B cell (primary cell): Measurements from ENCODE around the gene ST6GAL1. TPM values are rescaled to one million over a fixed set of nuclear protein-coding genes. Genes with fewer than 3 reads are reported as not detected.

Experiments used
- ATAC-seq: fragments of 200-7000 bp; cut with Tn5 transposase; one replicate; pipeline ENCODE4 v1.10.0; 2021; ENCODE audit warnings: low read depth, mild to moderate bottlenecking, moderate number of reproducible peaks, moderate library complexity
- CTCF ChIA-PET: fragments of 350-600 bp; sonication (Branson Sonifier 250); formaldehyde crosslinking; loops from one replicate; lab custom pipeline; 2021; ENCODE audit warnings: antibody characterized with exemption, inconsistent platforms; lab: Charles Lee
- POLR2A ChIA-PET: fragments of 350-600 bp; sonication (Branson Sonifier 250); formaldehyde crosslinking; loops from one replicate; lab custom pipeline; 2021; ENCODE audit warnings: antibody characterized with exemption; lab: Charles Lee
- DNase-seq: peaks from one replicate; pipeline ENCODE4 v3.0.0; 2013
- H2AFZ ChIP-seq: 2 replicates; pipeline ENCODE4 v1.6.1; 2012; ENCODE audit warnings: mild to moderate bottlenecking, low read depth, low read length; ENCODE audit not compliant: insufficient read depth, poor library complexity, severe bottlenecking
- H3K27ac ChIP-seq, 2 donors: 1 replicate in 1 of 2; 2 replicates in 1 of 2; pipeline ENCODE4 v1.5.1; 2012 to 2013; ENCODE audit warnings: low read length in 2 of 2, mild to moderate bottlenecking in 2 of 2, moderate library complexity in 1 of 2
- H3K27me3 ChIP-seq, 4 experiments: fragments of 200-600 bp in 1 of 4; sonication (generic) in 1 of 4; replicated peaks in 1 of 4; 1 replicate in 2 of 4; 2 replicates in 2 of 4; pipeline versions ENCODE4 v1.6.1 to v1.7.0; 2013 to 2016; ENCODE audit warnings: low read length in 3 of 4, mild to moderate bottlenecking in 2 of 4, mixed read lengths in 1 of 4, moderate library complexity in 1 of 4; ENCODE audit not compliant: insufficient read depth in 4 of 4, control insufficient read depth in 3 of 4; ENCODE audit errors: control extremely low read depth in 1 of 4
- H3K36me3 ChIP-seq, 2 experiments: replicated peaks in 1 of 2; 1 replicate in 1 of 2; 2 replicates in 1 of 2; pipeline versions ENCODE4 v1.6.1 to v1.7.1; 2013; ENCODE audit warnings: low read length in 1 of 2; ENCODE audit not compliant: insufficient read depth in 2 of 2, control insufficient read depth in 1 of 2; ENCODE audit errors: control extremely low read depth in 1 of 2, extremely low read depth in 1 of 2
- H3K4me1 ChIP-seq, 2 donors: fragments of 200-600 bp in 1 of 2; sonication (generic) in 1 of 2; 1 replicate in 1 of 2; 2 replicates in 1 of 2; pipeline versions ENCODE4 v1.5.1 to v1.6.1; 2013 to 2017; ENCODE audit warnings: low read length in 2 of 2; ENCODE audit not compliant: control insufficient read depth in 2 of 2, insufficient read depth in 2 of 2
- H3K4me2 ChIP-seq: replicated peaks from 2 replicates; pipeline ENCODE3; 2012; ENCODE audit warnings: mild to moderate bottlenecking, low read depth, low read length; ENCODE audit not compliant: poor library complexity, severe bottlenecking
- H3K4me3 ChIP-seq, 5 experiments: fragments of 200-600 bp in 1 of 5; sonication (generic) in 1 of 5; 1 replicate in 3 of 5; 2 replicates in 2 of 5; pipeline versions ENCODE4 v1.5.1 to v1.7.0; 2011 to 2016; ENCODE audit warnings: low read length in 4 of 5, mild to moderate bottlenecking in 4 of 5, low read depth in 2 of 5, control low read depth in 1 of 5, moderate library complexity in 1 of 5; ENCODE audit not compliant: insufficient read depth in 1 of 5; ENCODE audit errors: control extremely low read depth in 1 of 5, extremely low read depth in 1 of 5
- H3K79me2 ChIP-seq: fragments of 200-600 bp; sonication (generic); one replicate; pipeline ENCODE4 v1.6.0; 2016; ENCODE audit warnings: low read length; ENCODE audit not compliant: control insufficient read depth, insufficient read depth
- H3K9ac ChIP-seq: fragments of 200-600 bp; sonication (generic); 2 replicates; pipeline ENCODE4 v1.6.1; 2017; ENCODE audit warnings: mild to moderate bottlenecking, low read length, moderate library complexity
- H3K9me3 ChIP-seq, 3 donors: one replicate each; pipeline versions ENCODE4 v1.6.1 to v1.7.1; 2013; ENCODE audit warnings: low read length in 2 of 3; ENCODE audit not compliant: control insufficient read depth in 2 of 3, insufficient read depth in 1 of 3; ENCODE audit errors: control extremely low read depth in 1 of 3
- H4K20me1 ChIP-seq: 2 replicates; pipeline ENCODE4 v1.6.0; 2012; ENCODE audit warnings: mild to moderate bottlenecking, low read length; ENCODE audit not compliant: insufficient read depth, control insufficient read depth, poor library complexity, severe bottlenecking
- H3K27ac Mint-ChIP-seq: one replicate; pipeline ENCODE4 v1.8.0; 2021; ENCODE audit warnings: mixed read lengths
- H3K27me3 Mint-ChIP-seq: one replicate; pipeline ENCODE4 v1.8.0; 2021; ENCODE audit warnings: mixed read lengths
- H3K4me1 Mint-ChIP-seq: one replicate; pipeline ENCODE4 v1.8.0; 2021; ENCODE audit warnings: mixed read lengths
- H3K4me3 Mint-ChIP-seq: one replicate; pipeline ENCODE4 v1.8.0; 2021; ENCODE audit warnings: mixed read lengths
- H3K9me3 Mint-ChIP-seq: one replicate; pipeline ENCODE4 v1.8.0; 2022; ENCODE audit warnings: mixed read lengths; ENCODE audit not compliant: insufficient read depth
- EZH2 ChIP-seq: IDR thresholded peaks from 2 replicates; pipeline ENCODE4 v1.6.1; 2012; ENCODE audit warnings: borderline replicate concordance, low read depth, mild to moderate bottlenecking, moderate library complexity, low read length; ENCODE audit not compliant: insufficient read depth, poor library complexity, severe bottlenecking
- WGBS: methylation state at CpG from one replicate; pipeline ENCODE4 v1.1.5; 2013; ENCODE audit warnings: missing lambda C conversion rate; ENCODE audit not compliant: insufficient coverage; 5-methylcytosine and 5-hydroxymethylcytosine counted together
- intact Hi-C: fragments of 100-400 bp; cut with micrococcal nuclease; formaldehyde crosslinking; loops from one replicate; pipeline ENCODE4 v1.10.0; 2022
- polyA plus RNA-seq: library from polyadenylated mRNA; depleted of rRNA; stranded (reverse); fragments of >200 nt; gene quantifications from 2 replicates; pipeline ENCODE4 v1.2.3, GENCODE V29; 2012
- total RNA-seq, 2 donors: library from RNA; stranded (reverse); fragments of 120-200 nt in 1 of 2; gene quantifications; 1 replicate in 1 of 2; 2 replicates in 1 of 2; pipeline versions ENCODE4 v1.2.3 to v1.2.4, GENCODE V29; 2013 to 2022
- TF ChIP-seq, protein P1 (sequence below): fragments of 200-600 bp; IDR thresholded peaks from one replicate; pipeline ENCODE4 v1.8.0; 2022; ENCODE audit warnings: antibody characterized with exemption, mild to moderate bottlenecking

The ST6GAL1 gene
- total and polyA plus RNA-seq, 2 donors (not counting 1 experiment from before 2014, with no cell fraction given), result 174 to 563 TPM

DNA sequence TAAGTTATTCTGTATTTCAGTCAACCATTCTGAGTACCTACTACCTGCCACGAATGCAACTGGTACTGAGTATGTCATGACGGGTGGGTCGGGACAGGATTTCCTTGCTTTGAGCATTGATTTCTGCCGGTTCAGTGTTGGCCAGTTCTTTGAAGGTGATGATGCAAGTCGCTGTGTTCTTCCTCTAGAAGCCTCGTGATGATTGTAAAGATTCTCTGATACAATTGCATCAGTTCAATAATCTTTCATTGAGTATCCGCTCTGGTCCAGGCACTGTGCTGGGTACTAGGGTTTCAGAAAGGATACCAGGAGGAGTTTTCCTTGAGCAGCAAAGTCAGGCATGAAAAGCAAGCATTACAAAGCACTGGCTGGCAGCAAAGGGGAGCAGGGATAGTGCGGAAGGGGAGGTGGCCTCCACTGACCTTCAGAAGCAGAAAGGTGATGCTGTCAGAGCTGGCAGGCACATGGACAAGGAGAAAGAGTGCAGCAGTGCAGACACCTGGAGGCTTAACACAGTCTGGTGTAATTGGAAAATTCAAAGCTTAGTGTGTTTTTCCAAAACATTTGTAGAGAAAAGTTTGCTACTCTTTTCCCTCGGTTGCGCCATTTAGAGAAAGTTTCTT is 108.9 kb downstream of the ST6GAL1 start:
- peaks cover 85% of the 10 kb centered on the region for H3K4me1 Mint-ChIP-seq
- H3K4me3 Mint-ChIP-seq, result peak overlapping the region; percentile 55
- Histone ChIP-seq H3K27ac (peak overlapping the region; percentile 89 to 92), H3K4me3 (no peak overlapping the region), H3K9ac (no peak overlapping the region), H3K36me3 (peaks cover 2 to 80% of the 10 kb centered on the region in 2 experiments), H3K4me1 (peaks cover 61 to 62% of the 10 kb centered on the region in 2 donors), H3K9me3 (peaks cover 0 to 3% (median 0%) of the 10 kb centered on the region in 3 donors), H2AFZ (no peak overlapping the region), H4K20me1 (peaks cover 9% of the 10 kb centered on the region), H3K79me2 (peaks cover 93% of the 10 kb centered on the region), H3K27me3 (no peaks in the 10 kb centered on the region), H3K4me2 (peak overlapping the region; percentile 67)
- ChIA-PET CTCF (interaction anchor here (1.1 to 2.5 kb wide), 2 partner anchors 27 to 74 kb away, joined by 4 to 5 read pairs; no protein-coding TSS in a partner anchor), POLR2A (interaction anchor here (0.6 to 1.4 kb wide), 3 partner anchors 10 to 74 kb away, joined by 3 to 4 read pairs (median 3); no protein-coding TSS in a partner anchor)
- ATAC-seq (no peak), DNase-seq (no peak)
- WGBS, result 94% methylated on average over 6 of the region's 10 CpGs
- intact Hi-C loops, result no loop called here
- no peak for TF ChIP-seq EZH2
- TF ChIP-seq, protein P1, sequence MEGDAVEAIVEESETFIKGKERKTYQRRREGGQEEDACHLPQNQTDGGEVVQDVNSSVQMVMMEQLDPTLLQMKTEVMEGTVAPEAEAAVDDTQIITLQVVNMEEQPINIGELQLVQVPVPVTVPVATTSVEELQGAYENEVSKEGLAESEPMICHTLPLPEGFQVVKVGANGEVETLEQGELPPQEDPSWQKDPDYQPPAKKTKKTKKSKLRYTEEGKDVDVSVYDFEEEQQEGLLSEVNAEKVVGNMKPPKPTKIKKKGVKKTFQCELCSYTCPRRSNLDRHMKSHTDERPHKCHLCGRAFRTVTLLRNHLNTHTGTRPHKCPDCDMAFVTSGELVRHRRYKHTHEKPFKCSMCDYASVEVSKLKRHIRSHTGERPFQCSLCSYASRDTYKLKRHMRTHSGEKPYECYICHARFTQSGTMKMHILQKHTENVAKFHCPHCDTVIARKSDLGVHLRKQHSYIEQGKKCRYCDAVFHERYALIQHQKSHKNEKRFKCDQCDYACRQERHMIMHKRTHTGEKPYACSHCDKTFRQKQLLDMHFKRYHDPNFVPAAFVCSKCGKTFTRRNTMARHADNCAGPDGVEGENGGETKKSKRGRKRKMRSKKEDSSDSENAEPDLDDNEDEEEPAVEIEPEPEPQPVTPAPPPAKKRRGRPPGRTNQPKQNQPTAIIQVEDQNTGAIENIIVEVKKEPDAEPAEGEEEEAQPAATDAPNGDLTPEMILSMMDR, result no peak
- no peaks in the 10 kb centered on the region for H3K9me3 Mint-ChIP-seq
- peak overlapping the region; percentile 75 for H3K27ac Mint-ChIP-seq
- no peaks in the 10 kb centered on the region for H3K27me3 Mint-ChIP-seq
